ENCODE results near the gene MSRB3.

MSRB3 gene

GRCh38 chr12:65325183-65325582 lies 46.7 kb downstream of the MSRB3 start:
- DNase-seq: no peak

DNA sequence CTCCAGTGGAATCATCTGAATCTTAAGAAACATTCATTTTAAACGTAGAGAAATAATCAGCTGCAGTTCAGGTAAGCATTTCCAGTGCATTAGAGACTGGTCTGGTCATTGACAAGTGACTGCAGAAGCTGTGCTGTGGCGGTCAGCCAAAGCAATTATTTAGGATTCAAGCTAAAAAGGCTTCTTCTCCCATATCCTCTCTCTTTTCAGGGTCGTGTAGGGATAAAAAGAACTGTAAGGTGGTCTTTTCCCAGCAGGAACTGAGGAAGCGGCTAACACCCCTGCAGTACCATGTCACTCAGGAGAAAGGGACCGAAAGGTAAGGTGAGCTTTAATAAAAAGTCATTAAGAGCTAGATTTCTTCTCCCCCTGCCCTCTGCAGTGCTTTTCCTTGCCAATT lies 48.1 kb downstream of the MSRB3 start:
- DNase-seq: no peak

- DNase-seq: peak in 7 of 56 donors; percentile 2 to 25 (median 8)
Measured at GRCh38 chr12:65327207-65328076, 49.0 kb downstream of the MSRB3 start.

DNA sequence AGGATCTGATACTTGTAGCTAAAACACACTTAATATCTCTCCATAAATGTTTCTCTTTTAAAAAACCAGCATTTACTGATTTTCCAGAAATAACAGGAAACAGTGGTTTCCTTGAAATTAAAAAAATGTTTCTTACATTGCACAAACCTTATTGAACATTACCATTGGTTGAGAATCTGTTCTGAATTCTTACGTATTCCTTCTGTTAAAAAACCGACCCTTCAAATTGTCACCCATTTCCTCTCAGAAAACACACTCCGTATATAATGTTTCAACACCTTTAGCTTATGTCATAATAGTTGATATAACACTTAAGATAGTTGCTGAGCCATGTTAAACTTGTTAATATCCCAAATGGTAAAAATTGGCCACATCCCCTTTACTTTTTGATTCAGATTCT lies 51.2 kb downstream of the MSRB3 start:
- no peak for DNase-seq

GRCh38 chr12:65330331-65330730 lies 51.8 kb downstream of the MSRB3 start:
- no peak for DNase-seq

DNA sequence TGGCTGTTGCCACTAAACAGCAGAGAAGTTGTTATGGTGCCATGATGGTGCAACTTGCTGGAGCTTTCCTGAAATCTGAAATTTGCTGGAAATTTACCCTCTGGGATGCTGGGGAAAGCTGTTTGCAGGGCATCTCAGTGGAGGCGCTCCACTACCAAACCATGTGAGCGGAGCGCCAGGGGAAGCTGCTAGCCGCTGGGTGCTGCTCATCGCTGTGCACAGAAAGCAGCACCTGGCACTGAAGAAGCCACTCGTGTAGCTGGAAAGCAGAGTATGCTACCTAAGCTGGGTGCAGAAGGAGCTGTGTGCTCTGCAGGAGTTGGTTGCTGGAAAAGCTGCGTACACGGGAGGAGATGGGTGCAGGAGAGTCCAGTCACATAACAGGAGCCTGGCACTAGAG lies 53.0 kb downstream of the MSRB3 start:
- no peak for DNase-seq

DNA sequence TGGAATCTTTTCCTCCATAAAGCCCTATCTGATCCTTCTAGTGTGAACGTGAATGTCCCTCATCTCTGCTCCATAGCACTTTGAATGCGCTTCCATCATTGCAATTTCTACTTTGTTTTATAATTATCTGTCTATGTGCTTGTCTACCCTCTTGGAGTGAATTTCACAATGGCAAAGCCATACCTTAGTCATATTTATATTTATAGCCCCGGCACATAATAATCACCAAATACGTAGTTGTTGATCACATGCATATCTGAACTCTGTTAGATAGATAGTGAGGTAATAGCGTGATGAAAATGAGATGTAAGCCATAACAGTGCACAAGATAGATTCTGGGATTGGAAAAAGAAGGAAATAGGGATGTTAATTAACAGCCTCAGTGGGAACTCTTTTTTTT lies 55.2 kb downstream of the MSRB3 start:
- no peak for DNase-seq

- no peak for DNase-seq
Measured at GRCh38 chr12:65334521-65334920, 56.0 kb downstream of the MSRB3 start.

GRCh38 chr12:65335021-65335714 lies 56.7 kb downstream of the MSRB3 start:
- DNase-seq: no peak

GRCh38 chr12:65335981-65336380 lies 57.5 kb downstream of the MSRB3 start:
- no peak for DNase-seq

- DNase-seq: no peak
Measured at GRCh38 chr12:65339161-65339560, 60.7 kb downstream of the MSRB3 start.

DNA sequence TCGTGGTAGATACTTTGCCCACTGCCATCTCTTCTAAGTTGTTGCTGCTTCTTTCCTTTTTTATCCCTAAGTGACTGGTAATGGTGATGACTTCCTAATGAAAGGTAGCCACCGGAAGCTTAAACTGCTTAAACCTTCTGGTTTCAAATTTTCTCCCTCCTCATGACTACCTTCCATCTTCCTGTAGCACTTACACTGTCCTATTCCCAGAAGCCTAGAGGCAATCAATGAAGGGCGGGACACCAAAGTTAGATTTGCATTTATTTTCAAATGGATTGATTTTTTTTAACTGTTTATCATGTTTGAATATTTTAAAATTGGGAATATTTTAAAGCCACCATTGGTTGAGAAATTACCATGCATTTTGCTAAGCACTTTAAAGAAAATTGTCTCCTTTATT lies 64.7 kb downstream of the MSRB3 start:
- no peak for DNase-seq

GRCh38 chr12:65343801-65344200 lies 65.3 kb downstream of the MSRB3 start:
- no peak for DNase-seq

GRCh38 chr12:65355461-65355860 lies 77.0 kb downstream of the MSRB3 start:
- DNase-seq: no peak

DNA sequence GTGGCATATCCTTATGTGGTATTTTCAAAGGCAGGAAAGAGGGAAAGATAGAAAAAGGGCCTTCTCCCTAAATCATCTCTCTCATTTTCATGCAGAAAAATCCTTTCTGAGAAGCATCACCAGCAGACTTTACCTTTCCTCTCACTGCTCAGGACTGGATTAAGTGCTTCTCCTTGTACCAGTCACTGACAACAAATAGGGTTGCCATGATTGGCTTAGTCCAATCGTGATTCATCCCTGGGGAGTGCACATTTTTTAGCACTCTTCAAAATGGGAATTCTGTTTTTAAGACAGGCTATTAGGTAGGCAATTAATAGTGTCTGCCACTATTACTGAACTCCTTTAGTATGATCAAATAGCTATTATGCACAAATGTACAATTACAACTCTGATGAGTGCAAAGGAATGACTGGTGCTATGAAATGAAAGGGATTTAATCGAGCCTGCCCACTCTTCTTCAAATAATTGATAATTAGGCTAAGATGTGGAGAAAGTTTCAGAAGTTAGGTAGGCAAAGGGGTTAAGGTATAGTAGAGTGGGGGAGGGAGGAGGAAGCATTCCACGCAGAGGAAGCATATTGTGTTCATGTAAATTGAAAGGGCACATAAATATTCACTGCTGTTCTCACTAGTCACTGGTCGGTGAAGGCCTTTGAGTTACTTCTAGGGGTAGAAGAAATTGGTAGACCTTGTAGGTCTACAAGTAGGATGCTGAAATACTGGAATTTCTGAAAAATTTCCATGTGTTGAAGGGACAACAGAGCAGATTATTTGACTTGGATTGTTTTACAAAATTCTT lies 84.0 kb downstream of the MSRB3 start:
- no peak for DNase-seq

DNA sequence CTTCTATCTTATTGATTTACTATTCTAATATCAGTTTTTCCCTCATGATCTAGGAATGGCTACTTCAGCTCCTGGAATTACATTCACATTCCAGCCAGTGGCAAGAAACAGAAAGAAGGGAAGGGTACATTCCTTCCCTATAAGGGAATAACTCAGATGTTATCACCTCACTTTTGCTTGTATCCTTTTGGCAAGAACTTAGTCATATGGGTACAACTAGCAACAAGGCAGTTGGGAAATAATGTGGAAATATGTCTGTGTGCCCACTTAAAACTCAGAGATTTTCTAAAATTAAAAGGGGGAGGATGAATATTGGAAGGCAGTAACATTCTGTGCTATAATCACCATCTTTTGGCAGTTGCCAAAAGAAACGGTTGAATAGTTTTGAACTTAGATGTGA lies 85.6 kb downstream of the MSRB3 start:
- no peak for DNase-seq

DNA sequence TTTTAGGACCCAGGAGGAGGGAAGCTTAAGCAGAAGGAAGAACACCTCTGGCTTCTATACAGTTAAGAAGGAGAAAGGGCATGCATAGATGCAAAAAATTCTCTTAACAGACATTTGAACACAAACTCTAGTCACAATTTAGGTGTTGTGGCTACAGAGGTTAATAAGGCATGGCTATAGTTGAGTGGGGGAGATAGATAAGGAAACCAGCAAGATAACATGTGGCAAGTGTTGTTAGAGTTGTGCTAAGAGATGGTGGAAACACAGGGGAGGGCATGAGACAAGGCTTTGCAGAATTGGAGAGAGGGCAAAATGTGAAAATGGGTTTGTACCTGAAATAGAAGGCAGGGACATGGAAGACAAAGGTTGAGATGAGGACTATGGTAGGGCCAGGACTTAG lies 88.9 kb downstream of the MSRB3 start:
- no peak for DNase-seq

DNA sequence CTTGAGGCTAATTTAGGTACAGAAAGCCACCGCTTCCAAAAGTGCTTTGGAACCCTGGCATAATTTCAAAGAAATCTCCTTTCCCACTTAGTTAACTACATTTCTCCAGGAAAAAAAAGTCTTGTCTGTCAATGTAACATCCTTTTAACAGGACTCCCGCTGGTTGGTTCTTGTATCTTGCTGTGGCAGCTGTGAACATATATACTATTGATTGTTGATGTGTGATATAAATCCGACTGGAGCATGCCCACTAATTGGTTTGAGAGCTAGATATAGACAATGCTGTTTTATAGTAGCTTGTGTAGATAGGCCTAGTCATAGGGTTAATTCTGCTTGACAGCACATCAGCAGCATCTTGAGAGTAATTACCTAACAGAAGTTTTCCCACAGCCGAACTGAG lies 89.6 kb downstream of the MSRB3 start:
- DNase-seq: no peak

GRCh38 chr12:65372574-65372973 lies 94.1 kb downstream of the MSRB3 start:
- DNase-seq: no peak

DNA sequence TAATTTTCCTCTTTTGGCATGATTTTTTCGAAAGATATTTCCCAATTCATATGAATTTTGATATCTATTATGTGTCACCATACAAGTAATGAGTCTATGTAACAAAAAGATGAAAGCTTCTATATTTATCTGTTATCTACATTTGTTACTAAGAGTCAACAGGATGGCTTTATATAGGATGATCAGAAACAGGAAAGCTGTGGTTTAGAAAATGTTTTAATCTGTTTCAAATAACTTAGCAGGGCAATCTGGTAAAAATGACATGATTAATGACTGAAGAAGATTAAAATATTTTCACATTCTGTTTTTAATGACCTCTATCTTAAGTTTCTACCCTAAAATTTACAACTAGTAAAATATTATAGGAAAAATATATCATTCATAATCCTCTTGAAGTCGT lies 105.8 kb downstream of the MSRB3 start:
- no peak for DNase-seq

- DNase-seq: no peak
Measured at GRCh38 chr12:65387396-65387795, 108.9 kb downstream of the MSRB3 start.

- DNase-seq: no peak
Measured at GRCh38 chr12:65389436-65389835, 111.0 kb downstream of the MSRB3 start.
